HG02759 (cell line): Measurements from ENCODE around the gene WEE1.
A peak's percentile ranks its signal among the peaks of the same experiment; 100 is the strongest.
"Not testable (repeated sequence)": the region's sequence is repeated elsewhere in the genome, so short reads cannot be mapped to it uniquely, and the experiment has no call there.

Experiments
- ATAC-seq: cut with Tn5 transposase; IDR thresholded peaks from one replicate; pipeline ENCODE4 v1.9.1; 2021; ENCODE audit warnings: mild to moderate bottlenecking, moderate library complexity; ENCODE audit not compliant: unreplicated experiment

Gene WEE1

GRCh38 chr11:9573052-9573774, at the start of gene WEE1:
Gene WEE1 (plus strand): TSS chr11:9573670. CDS start chr11:9573934, 264 bp downstream.
- ATAC-seq, result peak; percentile 91

DNA sequence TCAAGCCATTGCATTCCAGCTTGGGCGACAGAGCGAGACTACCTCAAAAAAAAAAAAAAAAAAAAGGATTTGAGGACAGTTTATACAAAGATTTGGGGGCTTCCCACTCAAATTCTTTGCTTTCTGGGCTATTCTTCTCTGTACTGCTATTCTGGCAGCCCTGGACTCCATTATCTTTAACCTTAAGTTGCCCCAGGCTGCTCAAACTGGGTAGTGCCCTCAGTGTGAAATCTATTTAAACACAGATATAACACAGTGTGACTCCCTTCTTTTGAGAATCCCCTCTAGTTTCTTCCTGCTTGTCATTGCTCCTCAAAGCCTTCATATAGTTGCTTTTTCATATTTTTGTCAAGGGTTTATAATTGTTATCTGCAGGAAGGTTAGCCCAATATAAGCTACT, 49.5 kb upstream of the WEE1 start:
- no peak for ATAC-seq

DNA sequence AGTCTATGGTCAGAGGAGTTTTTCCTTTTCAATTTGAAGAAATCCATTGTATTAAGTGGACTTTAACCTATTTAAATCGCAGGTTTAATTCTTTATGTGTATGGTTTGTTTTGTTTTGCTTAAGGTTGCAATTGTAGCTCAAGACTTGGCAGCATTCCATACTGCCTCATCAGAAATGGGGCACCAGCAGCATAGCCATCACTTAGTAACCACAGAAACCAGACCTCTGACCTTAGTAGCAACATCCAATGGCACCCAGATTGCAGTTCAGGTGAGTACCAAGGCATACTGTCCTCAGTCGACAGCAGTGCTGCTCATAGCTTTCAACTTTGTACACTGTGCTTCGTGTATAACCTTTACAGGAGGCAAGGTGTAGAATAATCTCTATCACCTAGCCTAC, 48.4 kb upstream of the WEE1 start:
- no peak for ATAC-seq

GRCh38 chr11:9527481-9528135, 45.9 kb upstream of the WEE1 start:
- no peak for ATAC-seq

DNA sequence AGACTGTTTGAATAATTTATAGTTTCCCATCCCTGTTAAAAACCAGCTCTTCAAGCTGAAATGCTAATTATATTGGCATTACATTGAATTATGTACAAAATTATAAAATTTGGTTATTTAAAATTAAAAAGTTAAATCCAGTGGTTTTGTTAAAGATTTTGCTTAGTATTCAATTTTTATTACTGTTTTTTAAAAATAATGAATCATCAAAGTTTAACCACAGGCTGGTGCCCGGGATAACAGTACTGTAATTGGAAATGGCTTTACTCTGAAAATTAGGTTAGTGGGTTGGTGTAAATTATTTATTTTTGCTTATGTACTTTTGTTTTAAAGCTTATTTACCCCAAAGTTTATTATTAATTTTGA, 45.4 kb upstream of the WEE1 start:
- no peak for ATAC-seq

DNA sequence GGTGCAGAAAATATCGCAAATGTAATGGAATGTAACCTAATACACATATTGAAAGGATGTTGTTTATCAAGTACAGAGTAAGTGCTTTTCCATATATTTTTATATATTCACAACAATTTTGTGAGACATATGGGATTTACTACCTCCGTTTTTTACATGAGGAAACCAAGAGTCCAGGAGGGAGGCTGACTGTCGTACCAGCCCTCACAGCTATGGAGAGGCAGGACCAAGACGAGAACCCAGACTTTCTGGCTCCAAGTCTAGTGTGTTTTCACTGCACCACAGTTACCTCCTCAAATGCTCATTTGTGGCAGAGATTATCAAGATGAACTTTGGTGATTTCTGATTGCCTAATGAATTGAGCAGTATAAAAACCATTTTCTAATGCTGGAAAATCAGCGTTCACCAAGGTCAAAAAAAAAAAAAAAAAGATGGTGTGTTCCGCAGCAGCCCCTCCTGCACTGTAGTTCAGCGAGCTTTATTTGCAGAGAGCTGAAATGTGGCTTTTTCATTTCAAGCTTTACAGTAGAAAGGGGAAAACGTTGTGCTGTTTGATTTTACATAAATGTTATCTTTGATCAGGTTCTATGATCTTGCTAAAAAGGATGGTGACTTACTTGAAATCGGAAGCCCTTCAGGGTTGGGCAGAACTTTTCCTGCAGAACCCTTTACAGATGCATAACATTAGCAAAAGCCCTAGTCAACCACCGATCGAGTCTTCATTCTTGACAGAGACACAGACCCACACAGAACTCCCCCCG, 44.7 kb upstream of the WEE1 start:
- ATAC-seq, result no peak

DNA sequence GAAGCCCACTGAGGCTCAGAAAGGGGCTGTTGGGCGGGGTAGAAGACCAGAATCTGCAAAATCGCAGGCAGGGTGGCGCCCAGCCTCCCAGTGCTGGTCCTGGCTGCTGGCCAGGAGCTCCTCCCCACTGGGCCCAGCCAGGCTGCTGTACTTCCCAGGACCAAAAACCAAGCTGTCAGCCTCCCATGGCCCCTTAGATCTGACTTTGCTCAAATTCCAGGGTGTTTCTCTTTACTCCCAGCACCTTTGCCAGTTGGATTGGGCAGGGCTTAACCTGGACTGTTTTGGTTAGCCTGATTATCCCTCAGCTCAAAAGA, 44.2 kb upstream of the WEE1 start:
- no peak for ATAC-seq

- ATAC-seq, result no peak
Measured at GRCh38 chr11:9530020-9530621, 43.3 kb upstream of the WEE1 start.

DNA sequence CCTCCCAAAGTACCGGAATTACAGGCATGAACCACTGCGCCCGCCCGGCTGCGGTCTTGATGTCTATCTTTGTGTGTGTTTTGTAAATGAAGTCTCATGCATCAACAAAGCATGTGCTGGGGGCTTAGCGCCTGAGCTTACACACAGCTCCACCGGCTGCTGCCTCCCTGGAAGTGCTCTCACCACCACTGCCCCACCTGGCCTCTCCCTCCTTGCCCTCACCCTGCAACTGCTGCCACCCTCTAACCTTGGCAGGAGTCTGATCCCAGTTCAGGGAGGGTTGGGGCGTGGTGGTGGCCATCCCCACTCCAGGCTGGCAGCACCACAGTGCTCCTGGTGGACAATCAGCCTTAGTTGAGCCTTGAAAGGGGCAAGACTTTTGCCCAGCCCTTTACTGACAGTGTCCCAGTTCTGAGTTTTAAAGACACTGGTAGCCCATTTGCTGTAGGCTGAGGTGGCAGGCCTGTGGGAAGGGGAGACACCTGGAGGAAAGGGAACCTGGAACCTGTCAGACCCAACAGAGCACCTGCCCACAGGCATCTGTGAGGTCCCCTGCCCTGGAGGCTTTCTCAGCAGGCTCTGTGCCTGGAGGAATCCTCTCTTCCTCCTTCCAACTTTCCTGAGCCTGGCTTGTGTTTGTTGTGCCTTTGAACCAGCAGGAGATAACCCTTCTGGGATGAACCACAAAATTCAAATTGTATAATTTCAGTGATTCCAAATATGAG, 42.4 kb upstream of the WEE1 start:
- ATAC-seq, result no peak

- no peak for ATAC-seq
Measured at GRCh38 chr11:9533058-9533457, 40.4 kb upstream of the WEE1 start.

GRCh38 chr11:9533736-9534473, 39.6 kb upstream of the WEE1 start:
- no peak for ATAC-seq

DNA sequence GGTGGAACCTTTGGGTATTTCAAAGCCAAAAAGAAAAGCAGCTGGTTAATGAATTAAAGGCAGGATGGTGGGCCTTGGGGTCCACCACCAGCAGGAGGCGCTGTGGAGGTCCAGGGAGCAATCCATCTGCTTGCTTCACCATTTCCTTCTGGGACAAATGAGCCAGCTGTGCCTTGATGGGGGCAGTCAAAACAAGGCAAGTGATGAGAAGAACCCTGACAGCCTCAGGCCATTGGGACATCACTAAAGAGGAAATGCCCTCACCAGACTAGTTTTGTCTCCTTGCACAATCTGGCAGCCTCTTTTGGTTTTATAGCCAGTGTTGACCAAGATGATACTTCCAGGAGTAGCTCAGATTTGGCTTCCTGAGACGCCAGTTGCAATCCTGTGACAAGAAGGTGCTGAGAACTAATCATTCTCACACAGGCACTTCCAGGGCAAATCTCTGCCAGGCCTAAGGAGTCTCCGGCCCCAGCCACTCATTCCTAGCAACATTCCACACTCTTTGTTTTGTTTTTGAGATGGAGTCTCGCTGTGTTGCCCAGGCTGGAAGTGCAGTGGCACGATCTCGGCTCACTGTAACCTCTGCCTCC, 38.2 kb upstream of the WEE1 start:
- no peak for ATAC-seq

DNA sequence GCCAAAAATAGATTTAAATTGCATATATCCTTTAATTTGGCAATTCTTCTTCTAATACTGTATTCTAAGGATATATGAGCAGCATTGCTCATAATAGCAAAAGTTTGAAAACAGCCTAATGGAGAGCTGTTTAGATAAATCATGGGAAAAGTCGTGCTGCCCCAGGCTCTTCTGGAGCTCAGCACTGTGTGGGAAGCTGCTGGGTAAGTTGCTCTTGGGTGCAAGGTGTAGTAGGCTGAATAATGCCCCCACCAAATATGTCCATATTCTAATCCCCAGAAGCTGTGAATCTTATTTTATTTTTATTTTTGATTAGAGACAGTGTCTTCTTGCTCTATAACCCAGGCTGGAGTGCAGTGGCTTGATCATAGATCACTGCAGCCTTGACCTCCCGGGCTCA, 34.9 kb upstream of the WEE1 start:
- no peak for ATAC-seq

DNA sequence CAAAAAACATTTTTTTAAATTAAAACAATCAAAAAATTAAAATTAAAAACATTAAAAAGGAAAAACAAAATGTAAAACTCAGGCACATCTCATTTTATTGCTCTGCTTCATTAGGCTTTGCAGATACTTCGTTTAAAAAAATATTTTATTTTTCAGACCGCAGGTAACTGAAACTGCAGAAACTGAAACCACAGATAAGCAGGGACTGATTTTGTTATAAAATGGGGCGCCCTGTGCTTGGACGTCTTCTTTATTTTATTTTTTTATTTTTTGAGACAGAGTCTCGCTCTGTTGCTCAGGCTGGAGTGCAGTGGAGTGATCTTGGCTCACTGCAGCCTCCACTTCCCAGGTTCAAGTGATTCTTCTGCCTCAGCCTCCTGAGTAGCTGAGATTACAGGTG, 24.3 kb upstream of the WEE1 start:
- ATAC-seq, result not testable (repeated sequence)

GRCh38 chr11:9550191-9550628, 23.3 kb upstream of the WEE1 start:
- no peak for ATAC-seq

DNA sequence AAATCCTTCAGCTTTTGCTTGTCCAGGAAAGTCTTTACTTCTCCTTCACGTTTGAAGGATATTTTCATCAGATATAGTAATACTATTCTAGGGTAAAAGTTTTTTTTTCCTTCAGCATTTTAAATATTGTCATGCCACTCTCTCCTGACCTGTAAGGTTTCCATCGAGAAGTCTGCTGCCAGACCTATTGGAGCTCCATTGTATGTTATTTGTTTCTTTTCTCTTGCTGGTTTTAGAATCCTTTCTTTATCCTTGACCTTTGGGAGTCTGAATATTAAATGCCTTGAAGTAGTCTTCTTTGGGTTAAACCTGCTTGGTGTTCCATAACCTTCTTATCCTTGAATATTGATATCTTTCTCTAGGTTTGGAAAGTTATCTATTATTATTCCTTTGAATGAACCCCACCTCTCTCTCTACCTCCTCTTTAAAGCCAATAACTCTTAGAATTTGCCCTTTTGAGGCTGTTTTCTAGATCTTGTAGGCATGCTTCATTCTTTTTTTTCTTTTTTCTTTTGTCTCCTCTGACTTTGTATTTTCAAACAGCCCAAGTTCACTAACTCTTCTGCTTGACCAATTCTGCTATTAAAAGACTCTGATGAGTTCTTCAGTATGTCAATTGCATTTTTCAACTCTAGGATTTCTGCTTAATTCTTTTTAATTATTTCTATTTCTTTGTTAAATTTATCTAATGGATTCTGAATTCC, 12.0 kb upstream of the WEE1 start:
- no peak for ATAC-seq

DNA sequence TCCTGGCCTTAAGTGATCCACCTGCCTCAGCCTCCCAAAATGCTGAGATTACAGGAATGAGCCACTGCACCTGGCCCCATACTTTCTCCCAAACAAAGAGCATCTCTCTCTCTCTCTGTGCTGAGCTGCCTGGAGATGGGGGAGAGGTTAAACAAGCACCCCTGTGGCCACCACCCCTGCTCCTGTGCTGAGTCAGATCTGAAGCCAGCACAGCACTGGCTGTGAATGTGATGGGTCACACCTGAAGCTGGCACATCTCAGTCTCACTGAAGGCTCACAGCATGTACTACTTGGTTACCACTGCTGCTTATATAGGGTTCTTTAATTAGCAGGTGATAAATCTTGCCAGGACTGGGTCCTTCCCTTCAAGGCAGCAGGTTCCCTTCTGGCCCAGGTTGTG, 10.8 kb upstream of the WEE1 start:
- ATAC-seq, result no peak

GRCh38 chr11:9563196-9563730, 10.2 kb upstream of the WEE1 start:
- ATAC-seq, result no peak
